GM12878 (cell line): ENCODE data around the gene ZNF532. TPM values are rescaled to one million over a fixed set of nuclear protein-coding genes. Genes with fewer than 3 reads are reported as not detected.

Experiments
- ATAC-seq: fragments of 200-7000 bp; cut with Tn5 transposase; 3 replicates; pipeline ENCODE4 v1.9.1; 2020; ENCODE audit warnings: mild to moderate bottlenecking, moderate library complexity
- BruUV-seq: library from RNA; stranded (reverse); fragments of 400-500 nt; replicated peaks from 2 replicates; lab custom pipeline; 2021; lab: Mats Ljungman, UMichigan
- CTCF ChIA-PET: fragments of 300-600 bp; sonication (Branson Sonifier 250); formaldehyde crosslinking; extraction: SDS; loops from one replicate; lab custom pipeline; 2021; ENCODE audit warnings: inconsistent platforms; lab: Yijun Ruan, JAX
- POLR2A ChIA-PET: fragments of 350-600 bp; formaldehyde crosslinking; extraction: SDS; loops from one replicate; lab custom pipeline; 2021; ENCODE audit warnings: inconsistent platforms; lab: Charles Lee
- RAD21 ChIA-PET: fragments of 300-600 bp; sonication (Branson Sonifier 250); formaldehyde crosslinking; loops from one replicate; lab custom pipeline; 2023; ENCODE audit warnings: antibody characterized with exemption; ENCODE audit not compliant: unreplicated experiment; lab: Charles Lee
- SMC1A ChIA-PET: fragments of 300-600 bp; sonication (Branson Sonifier 250); formaldehyde crosslinking; loops from one replicate; lab custom pipeline; 2023; ENCODE audit not compliant: unreplicated experiment, uncharacterized antibody; lab: Charles Lee
- DNase-seq: peaks from one replicate; pipeline ENCODE4 v3.0.0-alpha.2; 2011; ENCODE audit warnings: low read depth, low spot score
- FAIRE-seq: peaks from 3 replicates; lab custom pipeline; 2011; peaks lifted over from hg19 to GRCh38; lab: Jason Lieb, UNC
- H2AFZ ChIP-seq: 2 replicates; pipeline ENCODE4 v1.6.0; 2011; ENCODE audit warnings: low read depth, low read length, control low read depth; ENCODE audit not compliant: control insufficient read depth
- H3K27ac ChIP-seq: 2 replicates; pipeline ENCODE4 v1.5.1; 2011; ENCODE audit warnings: control low read depth; ENCODE audit not compliant: control insufficient read depth, insufficient read depth
- H3K27me3 ChIP-seq, 2 experiments: replicated peaks in 1 of 2; 2 replicates each; pipeline versions ENCODE4 v1.6.0 to v1.6.1; 2011; ENCODE audit warnings: low read length in 1 of 2; ENCODE audit not compliant: control insufficient read depth in 2 of 2, insufficient read depth in 2 of 2
- H3K36me3 ChIP-seq, 2 experiments: 2 replicates each; pipeline ENCODE4 v1.5.1; 2011; ENCODE audit warnings: low read length in 1 of 2; ENCODE audit not compliant: control insufficient read depth in 2 of 2, insufficient read depth in 2 of 2
- H3K4me1 ChIP-seq: 2 replicates; pipeline ENCODE4 v1.6.1; 2011; ENCODE audit warnings: mild to moderate bottlenecking, low read length, moderate library complexity, mixed read lengths; ENCODE audit not compliant: control insufficient read depth, insufficient read depth
- H3K4me2 ChIP-seq: 2 replicates; pipeline ENCODE4 v1.6.0; 2011; ENCODE audit warnings: control low read depth; ENCODE audit not compliant: control insufficient read depth, insufficient read depth
- H3K4me3 ChIP-seq: fragments of 200-600 bp; sonication (generic); 2 replicates; pipeline ENCODE4 v1.5.1; 2016
- H3K79me2 ChIP-seq: 2 replicates; pipeline ENCODE4 v1.6.0; 2011; ENCODE audit warnings: low read length; ENCODE audit not compliant: control insufficient read depth, insufficient read depth
- H3K9ac ChIP-seq: 2 replicates; pipeline ENCODE4 v1.8.0; 2011; ENCODE audit warnings: low read length, control low read depth, mixed read lengths; ENCODE audit not compliant: control insufficient read depth, insufficient read depth
- H3K9me3 ChIP-seq: replicated peaks from 3 replicates; pipeline ENCODE4 v1.5.1; 2011; ENCODE audit warnings: mild to moderate bottlenecking, low read length; ENCODE audit not compliant: control insufficient read depth, insufficient read depth
- H4K20me1 ChIP-seq: 2 replicates; pipeline ENCODE4 v1.6.0; 2011; ENCODE audit not compliant: control insufficient read depth, insufficient read depth
- GABPA ChIP-seq: IDR thresholded peaks from 2 replicates; pipeline ENCODE4 v1.6.1; 2014; ENCODE audit warnings: antibody characterized with exemption, low read depth, mild to moderate bottlenecking, inconsistent platforms
- NR2C2 ChIP-seq: IDR thresholded peaks from 2 replicates; pipeline ENCODE4 v1.6.1; 2011; ENCODE audit warnings: borderline replicate concordance, low read depth; ENCODE audit not compliant: control insufficient read depth, insufficient read length
- RFX5 ChIP-seq: IDR thresholded peaks from 2 replicates; pipeline ENCODE4 v1.6.1; 2011; ENCODE audit warnings: low read depth, low read length, improper control_type of control experiment
- ZBTB4 ChIP-seq: fragments of 450-650 bp; formaldehyde crosslinking; IDR thresholded peaks from 2 replicates; pipeline ENCODE4 v1.4.0; 2022; ENCODE audit warnings: mild to moderate bottlenecking, moderate library complexity
- ZNF24 ChIP-seq: fragments of 450-650 bp; IDR thresholded peaks from 2 replicates; pipeline ENCODE4 v1.6.1; 2017; ENCODE audit warnings: antibody characterized with exemption, mild to moderate bottlenecking
- WGBS: methylation state at CpG from one replicate; pipeline ENCODE4 v1.1.6; 2016; ENCODE audit warnings: low lambda C conversion rate; ENCODE audit not compliant: insufficient replicate concordance, insufficient coverage; ENCODE audit errors: missing lambda C conversion rate; 5-methylcytosine and 5-hydroxymethylcytosine counted together
- in situ Hi-C: fragments of 300-500 bp; cut with MboI; formaldehyde crosslinking; loops from 9 replicates; pipeline ENCODE4 v1.14.3; 2018; ENCODE audit warnings: mixed read lengths
- intact Hi-C: fragments of 100-400 bp; cut with micrococcal nuclease; formaldehyde crosslinking; loops from one replicate; pipeline ENCODE4 v1.14.2; 2022; ENCODE audit not compliant: unreplicated experiment
- polyA plus RNA-seq, 11 experiments: library from polyadenylated mRNA; depleted of rRNA in 4 of 11; unstranded in 6 of 11; stranded (reverse) in 5 of 11; fragments of >200 nt; fragmentation: Nextera tagmentation in 4 of 11; fragmentation: Illumina TruSeq in 1 of 11; extraction: Ambion mirVana in 4 of 11; extraction: Trizol in 1 of 11; gene quantifications; 1 replicate in 1 of 11; 2 replicates in 10 of 11; pipeline versions ENCODE4 v1.2.1 to v1.2.3, GENCODE V29; 2011 to 2016; ENCODE audit warnings: inconsistent platforms in 2 of 11, missing spikeins in 2 of 11, low read depth in 1 of 11
- total RNA-seq, 4 experiments: library from RNA; depleted of rRNA in 3 of 4; stranded (reverse); fragments of >200 nt in 3 of 4; fragmentation: Illumina TruSeq in 1 of 4; extraction: Trizol in 1 of 4; gene quantifications; 2 replicates each; pipeline versions ENCODE4 v1.2.1 to v1.2.3, GENCODE V29; 2013 to 2021
- TF ChIP-seq, protein P1 (sequence below): IDR thresholded peaks from 2 replicates; pipeline ENCODE4 v1.6.1; 2012; ENCODE audit warnings: low read depth, low read length, improper control_type of control experiment
- TF ChIP-seq, protein P2 (sequence below): IDR thresholded peaks from 2 replicates; pipeline ENCODE4 v1.6.1; 2011; ENCODE audit warnings: mild to moderate bottlenecking, low read depth, low read length, moderate library complexity; ENCODE audit not compliant: insufficient replicate concordance

The ZNF532 gene
- total and polyA plus RNA-seq, 10 of the 15 experiments (the other 5 are each of a cell fraction or from before 2014, with no cell fraction given), result 0.44 to 3.4 (median 1.4) TPM

DNA sequence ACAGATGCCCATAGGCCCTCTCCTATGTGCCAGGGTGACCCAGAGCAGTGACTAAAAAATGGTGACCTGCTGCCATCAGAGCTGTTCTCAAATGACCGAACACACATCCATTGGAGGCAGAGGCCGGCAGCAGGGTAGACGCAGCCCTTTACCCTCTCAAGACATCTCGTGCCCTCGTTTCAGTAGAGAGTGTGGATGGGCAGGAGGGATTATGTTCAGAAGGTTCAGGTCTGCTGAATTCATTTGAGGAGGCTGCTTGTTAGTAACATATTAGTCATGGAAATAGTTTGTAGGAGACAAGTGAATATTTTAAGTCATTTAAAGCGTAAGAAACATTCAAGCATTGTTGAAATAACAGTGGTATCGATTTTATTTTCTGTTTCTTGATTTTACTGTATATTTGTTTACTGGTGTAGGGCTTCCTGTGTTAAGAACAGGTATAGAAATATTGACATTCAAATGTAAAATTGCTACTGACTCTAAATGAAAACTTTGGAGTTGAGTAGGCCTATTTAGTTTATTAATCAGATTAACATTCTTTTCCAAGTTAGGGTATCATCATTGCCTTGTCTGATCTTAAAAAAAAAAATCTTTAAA is 82.6 kb downstream of the ZNF532 start:
- peak; percentile 49 for FAIRE-seq
- CTCF ChIA-PET, result interaction anchor here (0.9 kb wide), 1 partner anchor 13 kb away, joined by 3 read pairs; no protein-coding TSS in a partner anchor
- peak overlapping the region; percentile 46; the same call in 1 of the 2 replicates for H3K9ac ChIP-seq
- H3K27ac ChIP-seq, result peak overlapping the region; percentile 61
- intact Hi-C loops (no loop called here), in situ Hi-C loops (no loop called here)
- H3K36me3 ChIP-seq, result no peaks in the 10 kb centered on the region
- H3K9me3 ChIP-seq, result no peaks in the 10 kb centered on the region
- no peaks in the 10 kb centered on the region for H3K79me2 ChIP-seq
- H3K4me3 ChIP-seq, result no peak overlapping the region
- H3K27me3 ChIP-seq, result no peaks in the 10 kb centered on the region
- peak overlapping the region; percentile 76 for H2AFZ ChIP-seq
- H3K4me2 ChIP-seq, result peak overlapping the region; percentile 19
- 27% methylated on average over 7 of the region's 7 CpGs for WGBS
- TF ChIP-seq, protein P1, sequence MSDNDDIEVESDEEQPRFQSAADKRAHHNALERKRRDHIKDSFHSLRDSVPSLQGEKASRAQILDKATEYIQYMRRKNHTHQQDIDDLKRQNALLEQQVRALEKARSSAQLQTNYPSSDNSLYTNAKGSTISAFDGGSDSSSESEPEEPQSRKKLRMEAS, result no peak
- TF ChIP-seq GABPA (no peak), RFX5 (no peak), ZNF24 (no peak), NR2C2 (no peak), ZBTB4 (no peak)
- TF ChIP-seq, protein P2, sequence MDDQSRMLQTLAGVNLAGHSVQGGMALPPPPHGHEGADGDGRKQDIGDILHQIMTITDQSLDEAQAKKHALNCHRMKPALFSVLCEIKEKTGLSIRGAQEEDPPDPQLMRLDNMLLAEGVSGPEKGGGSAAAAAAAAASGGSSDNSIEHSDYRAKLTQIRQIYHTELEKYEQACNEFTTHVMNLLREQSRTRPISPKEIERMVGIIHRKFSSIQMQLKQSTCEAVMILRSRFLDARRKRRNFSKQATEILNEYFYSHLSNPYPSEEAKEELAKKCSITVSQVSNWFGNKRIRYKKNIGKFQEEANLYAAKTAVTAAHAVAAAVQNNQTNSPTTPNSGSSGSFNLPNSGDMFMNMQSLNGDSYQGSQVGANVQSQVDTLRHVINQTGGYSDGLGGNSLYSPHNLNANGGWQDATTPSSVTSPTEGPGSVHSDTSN, result no peak
- TF ChIP-seq, all 136 proteins: peak for 0
- peak; percentile 52 for ATAC-seq
- DNase-seq, result no peak
- H3K4me1 ChIP-seq, result peaks cover 22% of the 10 kb centered on the region
- no TSS peak for BruUV-seq
- POLR2A ChIA-PET, result interaction anchor here (0.5 to 1.0 kb wide), 2 partner anchors 16 to 72 kb away, joined by 3 to 4 read pairs; no protein-coding TSS in a partner anchor
- SMC1A ChIA-PET, result interaction anchor here (0.7 to 2.0 kb wide), 5 partner anchors 20 to 111 kb away, joined by 3 to 8 read pairs (median 3); no protein-coding TSS in a partner anchor
- RAD21 ChIA-PET, result interaction anchor here (0.9 kb wide), 1 partner anchor 13 kb away, joined by 4 read pairs; no protein-coding TSS in a partner anchor
- no peaks in the 10 kb centered on the region for H4K20me1 ChIP-seq
